ENCODE results near the gene ALDH8A1. TPM values are rescaled to one million over a fixed set of nuclear protein-coding genes. Genes with fewer than 3 reads are reported as not detected.

The ALDH8A1 gene
- total RNA-seq, 1 experiment from 2014 or later: not detected

DNA sequence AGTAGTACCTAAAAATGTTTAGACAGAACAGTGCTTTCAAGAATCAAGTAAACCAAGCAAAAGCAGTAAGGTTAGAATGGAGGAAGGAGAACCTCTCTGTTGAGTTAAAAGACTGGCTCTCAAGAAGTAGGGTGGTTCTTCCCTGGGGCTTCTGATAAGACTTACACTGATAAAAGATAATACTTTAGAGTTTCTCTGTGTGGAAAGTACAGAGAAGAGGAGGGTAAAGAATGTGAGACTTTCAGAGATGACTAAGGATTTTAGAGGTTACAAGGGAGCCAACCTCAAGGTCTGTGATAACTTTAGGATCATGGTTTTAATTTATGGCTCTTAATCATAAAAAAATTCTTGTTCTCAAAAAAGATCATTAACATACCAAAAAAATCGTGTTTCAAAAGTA lies 30.9 kb upstream of the ALDH8A1 start:
- no peaks in the 10 kb centered on the region for H3K9me3 Mint-ChIP-seq
- no peak overlapping the region for H2BK5ac ChIP-seq (ENCODE audit: insufficient read length, low read length)
- no peak overlapping the region for H2AFZ ChIP-seq (ENCODE audit: low read length)
- H3K23me2 ChIP-seq (ENCODE audit: insufficient read length, low read depth, low read length, poor library complexity, severe bottlenecking): no peaks in the 10 kb centered on the region
- WGBS (ENCODE audit: extremely low coverage, insufficient read length, low lambda C conversion rate): no CpG with 5 or more reads among the region's 1 CpG
- no peak overlapping the region for H3K9ac ChIP-seq (ENCODE audit: extremely low read depth, insufficient read length, low read length)
- H3K27ac Mint-ChIP-seq: no peak overlapping the region; a peak in 2 of 7 replicates
- H2BK12ac ChIP-seq (ENCODE audit: insufficient read length, low read depth, low read length): no peak overlapping the region
- H3T11ph ChIP-seq (ENCODE audit: low read length): no peak overlapping the region
- H3K56ac ChIP-seq (ENCODE audit: insufficient read length, low read depth, low read length): no peak overlapping the region
- no peak overlapping the region for H3K23ac ChIP-seq (ENCODE audit: insufficient read length, low read depth, low read length)
- H3K9me3 ChIP-seq (ENCODE audit: control insufficient read depth, low read depth, low read length): no peaks in the 10 kb centered on the region
- H3K79me1 ChIP-seq (ENCODE audit: insufficient read depth, low read depth, low read length, poor library complexity, severe bottlenecking): no peaks in the 10 kb centered on the region
- H4K20me1 ChIP-seq (ENCODE audit: control insufficient read depth, insufficient read depth, insufficient read length): no peaks in the 10 kb centered on the region
- H3K4me1 ChIP-seq (ENCODE audit: insufficient read depth, low read length): no peaks in the 10 kb centered on the region
- no peak overlapping the region for H3K18ac ChIP-seq (ENCODE audit: insufficient read length, low read depth, low read length)
- H3K27me3 Mint-ChIP-seq (ENCODE audit: low read depth): no peaks in the 10 kb centered on the region
- H3K27ac ChIP-seq (ENCODE audit: insufficient read length, low read depth, low read length): no peak overlapping the region
- no peak overlapping the region for H2BK20ac ChIP-seq (ENCODE audit: low read depth, low read length, poor library complexity, severe bottlenecking)
- H3K79me2 ChIP-seq (ENCODE audit: insufficient read depth, low read length): no peaks in the 10 kb centered on the region
- H3K4ac ChIP-seq (ENCODE audit: low read depth, low read length): no peak overlapping the region
- H4K91ac ChIP-seq (ENCODE audit: insufficient read length, low read depth, low read length): no peak overlapping the region
- no peak overlapping the region for H4K8ac ChIP-seq (replicated peaks; ENCODE audit: insufficient read length, low read depth, low read length)
- H2BK120ac ChIP-seq (ENCODE audit: low read depth, low read length, poor library complexity, severe bottlenecking): no peak overlapping the region
- H2BK15ac ChIP-seq (ENCODE audit: low read depth, low read length): no peak overlapping the region
- H3K14ac ChIP-seq (ENCODE audit: insufficient read depth, low read length): no peak overlapping the region
- no peak for DNase-seq
- TF ChIP-seq, protein P1, sequence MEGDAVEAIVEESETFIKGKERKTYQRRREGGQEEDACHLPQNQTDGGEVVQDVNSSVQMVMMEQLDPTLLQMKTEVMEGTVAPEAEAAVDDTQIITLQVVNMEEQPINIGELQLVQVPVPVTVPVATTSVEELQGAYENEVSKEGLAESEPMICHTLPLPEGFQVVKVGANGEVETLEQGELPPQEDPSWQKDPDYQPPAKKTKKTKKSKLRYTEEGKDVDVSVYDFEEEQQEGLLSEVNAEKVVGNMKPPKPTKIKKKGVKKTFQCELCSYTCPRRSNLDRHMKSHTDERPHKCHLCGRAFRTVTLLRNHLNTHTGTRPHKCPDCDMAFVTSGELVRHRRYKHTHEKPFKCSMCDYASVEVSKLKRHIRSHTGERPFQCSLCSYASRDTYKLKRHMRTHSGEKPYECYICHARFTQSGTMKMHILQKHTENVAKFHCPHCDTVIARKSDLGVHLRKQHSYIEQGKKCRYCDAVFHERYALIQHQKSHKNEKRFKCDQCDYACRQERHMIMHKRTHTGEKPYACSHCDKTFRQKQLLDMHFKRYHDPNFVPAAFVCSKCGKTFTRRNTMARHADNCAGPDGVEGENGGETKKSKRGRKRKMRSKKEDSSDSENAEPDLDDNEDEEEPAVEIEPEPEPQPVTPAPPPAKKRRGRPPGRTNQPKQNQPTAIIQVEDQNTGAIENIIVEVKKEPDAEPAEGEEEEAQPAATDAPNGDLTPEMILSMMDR (conservative IDR thresholded peaks at IDR 0.05): no peak
- no peak overlapping the region for H3K4me2 ChIP-seq (ENCODE audit: insufficient read depth, insufficient read length, low read length)
- H3K27me3 ChIP-seq (ENCODE audit: insufficient read depth, low read length): no peaks in the 10 kb centered on the region
- no peak overlapping the region for H3K4me3 Mint-ChIP-seq
- no peak overlapping the region for H4K5ac ChIP-seq (ENCODE audit: insufficient read length, low read depth, low read length)
- H3K36me3 Mint-ChIP-seq (ENCODE audit: insufficient read depth in 1 of 3, low read depth in 3 of 3): peaks cover 5 to 42% (median 33%) of the 10 kb centered on the region in 3 experiments; a peak in 6 of 7 replicates
- no peaks in the 10 kb centered on the region for H3K4me1 Mint-ChIP-seq
- H2AK5ac ChIP-seq (ENCODE audit: insufficient read length, low read length): no peak overlapping the region
